Prostate gland (tissue), 2 donors: ENCODE results near the gene OSBPL3. TPM values are rescaled to one million over a fixed set of nuclear protein-coding genes. Genes with fewer than 3 reads are reported as not detected.
A peak's percentile ranks its signal among the peaks of the same experiment; 100 is the strongest.

ENCODE experiments used
- DNase-seq: peaks from one replicate; pipeline ENCODE4 v3.0.0-alpha.2; 2019; ENCODE audit warnings: low spot score
- H3K27ac ChIP-seq, 2 donors: fragments of 200-600 bp; sonication (generic); 2 replicates each; pipeline ENCODE4 v1.5.1; 2017 to 2019
- H3K27me3 ChIP-seq: fragments of 200-600 bp; sonication (generic); replicated peaks from 2 replicates; pipeline ENCODE4 v1.5.1; 2019; ENCODE audit not compliant: insufficient read depth
- H3K36me3 ChIP-seq, 2 donors: fragments of 200-600 bp; sonication (generic); 1 replicate in 1 of 2; 2 replicates in 1 of 2; pipeline versions ENCODE4 v1.5.1 to v1.8.1; 2017 to 2019
- H3K4me1 ChIP-seq: fragments of 200-600 bp; sonication (generic); replicated peaks from 2 replicates; pipeline ENCODE4 v1.5.1; 2019
- H3K4me3 ChIP-seq, 2 donors: fragments of 200-600 bp; sonication (generic); 2 replicates each; pipeline ENCODE4 v1.5.1; 2017 to 2019
- H3K9me3 ChIP-seq: fragments of 200-600 bp; sonication (generic); 2 replicates; pipeline ENCODE4 v1.5.1; 2017
- POLR2A ChIP-seq: fragments of 450-650 bp; IDR thresholded peaks from one replicate; pipeline ENCODE4 v1.6.1; 2016; ENCODE audit warnings: antibody characterized with exemption, mild to moderate bottlenecking
- POLR2AphosphoS5 ChIP-seq: sonication (generic); formaldehyde crosslinking; IDR thresholded peaks from one replicate; pipeline ENCODE4 v1.6.1; 2017; ENCODE audit warnings: antibody characterized with exemption
- WGBS: methylation state at CpG from one replicate; pipeline ENCODE4 v1.1.5; 2018; 5-methylcytosine and 5-hydroxymethylcytosine counted together
- intact Hi-C: fragments of 100-400 bp; cut with DNase I; formaldehyde crosslinking; loops from one replicate; pipeline ENCODE4 v1.14.2; 2022
- total RNA-seq, 2 donors: library from RNA; depleted of rRNA; stranded (reverse); fragments of >200 nt; gene quantifications; one replicate each; pipeline ENCODE4 v1.1.0, GENCODE V29; 2016
- TF ChIP-seq, protein P1 (sequence below), 4 experiments: fragments of 200-600 bp in 2 of 4; fragments of 450-650 bp in 2 of 4; sonication (generic) in 2 of 4; IDR thresholded peaks; 1 replicate in 3 of 4; 2 replicates in 1 of 4; pipeline ENCODE4 v1.5.1; 2016 to 2019; ENCODE audit warnings: antibody characterized with exemption in 4 of 4, mild to moderate bottlenecking in 2 of 4, moderate library complexity in 2 of 4

OSBPL3 gene
- total RNA-seq, 2 donors from 2014 or later = 3.1 to 6.3 TPM

DNA sequence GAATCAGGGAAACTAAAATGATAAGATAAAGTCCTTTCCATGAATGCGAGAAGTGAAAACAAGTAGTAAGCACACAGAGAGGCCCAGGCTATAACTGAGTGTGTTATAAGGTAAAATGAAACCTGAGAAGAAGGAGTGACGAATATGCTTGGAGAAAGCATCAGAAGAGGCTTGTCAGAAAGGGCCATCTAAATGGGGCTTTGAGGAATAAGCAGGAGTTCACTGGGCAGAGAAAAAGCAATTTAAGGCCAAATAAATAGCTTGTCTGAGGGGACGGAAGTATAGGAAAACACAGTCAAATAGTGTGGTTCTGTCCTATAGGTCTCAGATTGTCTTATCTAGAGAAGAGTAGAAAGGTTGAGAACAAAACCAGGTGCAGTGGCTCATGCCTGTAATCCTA, 163.1 kb downstream of the OSBPL3 start:
- intact Hi-C loops = no loop called here
- no peaks in the 10 kb centered on the region for H3K36me3 ChIP-seq
- no peaks in the 10 kb centered on the region for H3K4me1 ChIP-seq
- no peaks in the 10 kb centered on the region for H3K27me3 ChIP-seq
- H3K27ac ChIP-seq = no peak overlapping the region
- no peak overlapping the region for H3K4me3 ChIP-seq
- no peak for DNase-seq
- TF ChIP-seq POLR2A = no peak
- TF ChIP-seq, protein P1, sequence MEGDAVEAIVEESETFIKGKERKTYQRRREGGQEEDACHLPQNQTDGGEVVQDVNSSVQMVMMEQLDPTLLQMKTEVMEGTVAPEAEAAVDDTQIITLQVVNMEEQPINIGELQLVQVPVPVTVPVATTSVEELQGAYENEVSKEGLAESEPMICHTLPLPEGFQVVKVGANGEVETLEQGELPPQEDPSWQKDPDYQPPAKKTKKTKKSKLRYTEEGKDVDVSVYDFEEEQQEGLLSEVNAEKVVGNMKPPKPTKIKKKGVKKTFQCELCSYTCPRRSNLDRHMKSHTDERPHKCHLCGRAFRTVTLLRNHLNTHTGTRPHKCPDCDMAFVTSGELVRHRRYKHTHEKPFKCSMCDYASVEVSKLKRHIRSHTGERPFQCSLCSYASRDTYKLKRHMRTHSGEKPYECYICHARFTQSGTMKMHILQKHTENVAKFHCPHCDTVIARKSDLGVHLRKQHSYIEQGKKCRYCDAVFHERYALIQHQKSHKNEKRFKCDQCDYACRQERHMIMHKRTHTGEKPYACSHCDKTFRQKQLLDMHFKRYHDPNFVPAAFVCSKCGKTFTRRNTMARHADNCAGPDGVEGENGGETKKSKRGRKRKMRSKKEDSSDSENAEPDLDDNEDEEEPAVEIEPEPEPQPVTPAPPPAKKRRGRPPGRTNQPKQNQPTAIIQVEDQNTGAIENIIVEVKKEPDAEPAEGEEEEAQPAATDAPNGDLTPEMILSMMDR (IDR thresholded peaks at IDR 0.05) = no peak
- TF ChIP-seq POLR2AphosphoS5 = no peak
- WGBS = 98% methylated on average over 3 of the region's 3 CpGs
- H3K9me3 ChIP-seq = no peaks in the 10 kb centered on the region

- TF ChIP-seq POLR2AphosphoS5 (no peak), POLR2A (no peak)
- TF ChIP-seq, protein P1 (IDR thresholded peaks at IDR 0.05) = peak; percentile 74 to 86 (median 78)
- H3K9me3 ChIP-seq = no peaks in the 10 kb centered on the region
- intact Hi-C loops = no loop called here
- H3K4me1 ChIP-seq = no peaks in the 10 kb centered on the region
- H3K36me3 ChIP-seq = no peaks in the 10 kb centered on the region
- WGBS = 68% methylated on average over 4 of the region's 4 CpGs
- H3K27me3 ChIP-seq = no peaks in the 10 kb centered on the region
- no peak overlapping the region for H3K27ac ChIP-seq
- H3K4me3 ChIP-seq = no peak overlapping the region
- no peak for DNase-seq
Observed at GRCh38 chr7:24812305-24812945, 167.6 kb downstream of the OSBPL3 start.

DNA sequence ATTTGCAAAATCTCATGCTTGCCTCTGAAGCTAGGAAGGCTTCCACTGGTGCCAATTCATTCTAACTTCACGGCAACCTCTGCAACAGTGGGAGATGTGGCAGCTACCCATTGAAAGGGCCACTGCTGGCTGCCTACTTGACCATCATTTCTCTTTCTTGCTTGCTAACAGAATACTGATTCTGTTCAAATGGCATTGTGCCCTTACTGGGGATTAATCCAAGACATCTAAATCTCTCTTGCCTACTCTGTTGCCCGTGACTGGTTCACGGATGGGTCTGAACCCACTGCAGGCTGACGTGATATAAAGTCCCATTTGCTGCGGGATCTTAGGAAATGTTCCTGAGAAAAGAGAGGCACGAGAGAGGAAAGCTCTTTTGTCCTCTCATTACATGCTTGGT, 171.5 kb downstream of the OSBPL3 start:
- H3K4me1 ChIP-seq = no peaks in the 10 kb centered on the region
- no peaks in the 10 kb centered on the region for H3K27me3 ChIP-seq
- no peak for DNase-seq
- TF ChIP-seq POLR2AphosphoS5 = no peak
- TF ChIP-seq, protein P1 (IDR thresholded peaks at IDR 0.05) = no peak
- no peak for TF ChIP-seq POLR2A
- no peak overlapping the region for H3K4me3 ChIP-seq
- 76% methylated on average over 6 of the region's 6 CpGs for WGBS
- H3K27ac ChIP-seq = no peak overlapping the region
- intact Hi-C loops = no loop called here
- H3K36me3 ChIP-seq = no peaks in the 10 kb centered on the region
- H3K9me3 ChIP-seq = no peaks in the 10 kb centered on the region

DNA sequence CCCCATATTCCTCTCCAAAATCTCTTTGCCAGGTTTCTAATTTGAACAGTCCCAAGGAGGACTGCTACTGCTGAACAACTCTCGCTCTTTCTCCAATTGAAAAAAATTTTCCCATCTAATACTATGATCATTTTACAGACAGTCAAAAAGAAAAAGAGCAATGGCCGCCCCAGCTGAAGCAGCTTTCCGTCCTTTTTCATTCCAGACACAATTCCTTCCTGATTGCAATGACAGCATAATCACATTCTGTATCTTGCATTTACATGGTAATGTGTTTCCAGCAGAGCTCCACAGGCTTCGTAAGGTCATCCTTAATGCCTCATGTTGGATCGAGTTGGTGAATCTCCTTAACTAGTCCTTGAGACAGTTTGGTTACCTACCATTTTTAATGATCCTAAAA, 177.7 kb downstream of the OSBPL3 start:
- Histone ChIP-seq H3K27me3 (no peaks in the 10 kb centered on the region), H3K36me3 (no peaks in the 10 kb centered on the region), H3K4me3 (no peak overlapping the region), H3K9me3 (no peaks in the 10 kb centered on the region), H3K27ac (no peak overlapping the region), H3K4me1 (no peaks in the 10 kb centered on the region)
- 95% methylated on average over 5 of the region's 5 CpGs for WGBS
- intact Hi-C loops = no loop called here
- DNase-seq = no peak
- TF ChIP-seq, protein P1 (IDR thresholded peaks at IDR 0.05) = no peak
- TF ChIP-seq POLR2AphosphoS5 (no peak), POLR2A (no peak)

GRCh38 chr7:24801883-24802282, 178.1 kb downstream of the OSBPL3 start:
- Histone ChIP-seq H3K36me3 (no peaks in the 10 kb centered on the region), H3K4me1 (no peaks in the 10 kb centered on the region), H3K9me3 (no peaks in the 10 kb centered on the region), H3K27me3 (no peaks in the 10 kb centered on the region), H3K27ac (no peak overlapping the region), H3K4me3 (no peak overlapping the region)
- TF ChIP-seq, protein P1 (IDR thresholded peaks at IDR 0.05) = no peak
- no peak for TF ChIP-seq POLR2A
- intact Hi-C loops = no loop called here
- DNase-seq = no peak
- WGBS = 93% methylated on average over 2 of the region's 2 CpGs
